Measurements from ENCODE around the gene MT1X. TPM values are rescaled to one million over a fixed set of nuclear protein-coding genes. Genes with fewer than 3 reads are reported as not detected.

The MT1X gene
- total RNA-seq, result 100 to 1,000 TPM in 4 of 6 donors, 10 to 100 TPM in 2; 77.5 to 552 (median 151) TPM

DNA sequence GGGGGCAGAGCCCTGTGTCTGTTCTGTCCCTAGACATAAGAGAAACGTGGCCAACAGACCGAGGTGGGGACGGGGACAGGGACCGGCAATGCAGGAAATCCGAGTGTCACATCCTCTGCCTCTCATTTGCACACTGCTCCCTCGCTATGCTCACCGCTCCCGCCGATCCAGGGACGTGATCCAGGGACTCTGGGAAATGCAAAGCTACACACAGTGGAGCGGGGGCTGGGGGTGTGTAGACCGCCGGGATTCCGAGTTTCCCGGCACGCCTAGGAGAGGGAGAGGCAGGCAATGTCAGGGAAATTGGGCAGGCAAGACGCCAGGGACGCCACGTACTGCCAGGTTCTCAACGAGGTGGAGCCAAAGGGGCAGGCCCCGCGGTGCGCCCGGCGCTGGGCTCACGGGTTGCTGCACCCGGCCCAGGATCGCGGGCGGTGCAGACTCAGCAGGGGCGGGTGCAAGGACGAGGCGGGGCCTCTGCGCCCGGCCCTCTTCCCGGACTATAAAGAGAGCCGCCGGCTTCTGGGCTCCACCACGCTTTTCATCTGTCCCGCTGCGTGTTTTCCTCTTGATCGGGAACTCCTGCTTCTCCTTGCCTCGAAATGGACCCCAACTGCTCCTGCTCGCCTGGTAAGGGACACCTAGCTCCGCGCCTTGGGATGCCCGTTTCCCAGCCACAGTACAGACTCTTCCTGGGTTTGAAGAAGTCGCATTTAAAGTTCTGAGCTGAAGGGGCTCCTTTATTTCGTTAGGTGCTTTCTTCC, at the start of gene MT1X:
Gene MT1X, plus strand, starts transcription at position 532 of the 764 bp plus-strand sequence. Its CDS starts 71 bp downstream, at position 603.
- H3K27ac ChIP-seq, result peak within 1 kb of the TSS; percentile 72 to 89 (median 84)
- DNase-seq (peak; percentile 95 to 98), ATAC-seq (ENCODE audit: low FRiP score in 2 of 2) (peak; percentile 98 to 99)
- peak; percentile 92 to 95 (median 93) for TF ChIP-seq POLR2A (IDR thresholded peaks at IDR 0.05)
- peak in 1 of 6 experiments; percentile 21 for TF ChIP-seq CTCF (IDR thresholded peaks at IDR 0.05)
- TF ChIP-seq POLR2AphosphoS5 (IDR thresholded peaks at IDR 0.05), result peak; percentile 97 to 98
- peak; percentile 42 to 99 (median 97) for TF ChIP-seq EP300 (IDR thresholded peaks at IDR 0.05)
- H3K4me1 ChIP-seq, result peaks cover 13 to 25% (median 21%) of the 10 kb centered on the region in 4 donors
- H3K9me3 ChIP-seq, result no peaks in the 10 kb centered on the region
- 0 to 1% methylated on average over 25 to 46 of the region's 49 CpGs for WGBS, 2 donors
- H3K4me3 ChIP-seq, result peak within 1 kb of the TSS; percentile 40 to 66 (median 52)
- no peaks in the 10 kb centered on the region for H3K36me3 ChIP-seq
- H3K27me3 ChIP-seq, result no peaks in the 10 kb centered on the region

DNA sequence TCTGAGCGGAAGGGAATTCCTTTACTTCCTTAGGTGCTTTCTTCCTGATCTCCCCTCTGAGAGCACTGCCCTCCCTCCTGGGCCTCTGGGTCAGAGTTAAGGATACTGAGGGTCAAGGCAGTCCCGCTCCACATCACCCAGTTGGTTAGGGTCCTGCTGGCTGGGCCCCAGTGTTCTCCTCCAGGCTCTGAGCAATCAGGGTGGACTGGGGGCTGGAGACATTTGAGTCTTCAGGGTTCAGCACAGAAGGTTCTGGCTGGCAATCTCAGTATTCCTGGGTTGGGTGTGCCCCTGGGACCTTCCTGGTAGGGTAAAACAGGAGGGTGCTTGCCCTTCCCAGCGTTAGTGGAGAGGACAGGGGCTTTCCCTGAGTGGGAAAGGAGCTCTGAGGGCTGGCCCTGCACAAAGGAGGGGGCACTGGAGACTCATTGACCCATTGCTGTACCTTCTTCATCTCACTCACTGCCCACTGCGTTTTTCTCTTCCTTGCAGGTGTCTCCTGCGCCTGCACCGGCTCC, 49.4 kb upstream of the MT1X start:
- DNase-seq (no peak), ATAC-seq (ENCODE audit: low FRiP score in 2 of 2) (peak in 1 of 2 donors; percentile 2)
- Histone ChIP-seq H3K4me3 (peak overlapping the region; percentile 12 to 57 (median 50)), H3K4me1 (peaks cover 10 to 36% (median 15%) of the 10 kb centered on the region in 4 donors), H3K9me3 (no peaks in the 10 kb centered on the region), H3K27ac (peak overlapping the region; percentile 82 to 92 (median 87)), H3K36me3 (no peaks in the 10 kb centered on the region), H3K27me3 (peaks cover 0 to 11% (median 4%) of the 10 kb centered on the region in 4 donors)
- TF ChIP-seq EP300 (IDR thresholded peaks at IDR 0.05) (peak in 2 of 4 donors; percentile 3 to 36), CTCF (IDR thresholded peaks at IDR 0.05) (no peak)
- WGBS, 2 donors, result 41 to 53% methylated on average over 5 to 6 of the region's 6 CpGs

GRCh38 chr16:56633535-56633934, 48.7 kb upstream of the MT1X start:
- no peak for ATAC-seq (ENCODE audit: low FRiP score in 2 of 2)
- peaks cover 0 to 15% (median 5%) of the 10 kb centered on the region in 4 donors for H3K27me3 ChIP-seq
- H3K9me3 ChIP-seq, result no peaks in the 10 kb centered on the region
- H3K4me1 ChIP-seq, result peaks cover 15 to 43% (median 19%) of the 10 kb centered on the region in 4 donors
- 55 to 71% methylated on average over 3 to 7 of the region's 7 CpGs for WGBS, 2 donors
- no peaks in the 10 kb centered on the region for H3K36me3 ChIP-seq
- peak overlapping the region; percentile 82 to 92 (median 87) for H3K27ac ChIP-seq
- no peak for TF ChIP-seq CTCF (IDR thresholded peaks at IDR 0.05)
- no peak for TF ChIP-seq EP300 (IDR thresholded peaks at IDR 0.05)
- TF ChIP-seq POLR2A (IDR thresholded peaks at IDR 0.05), result no peak
- no peak for TF ChIP-seq POLR2AphosphoS5 (IDR thresholded peaks at IDR 0.05)
- DNase-seq, result no peak
- H3K4me3 ChIP-seq, result peak overlapping the region in 3 of 4 donors; percentile 45 to 57 (median 56)

DNA sequence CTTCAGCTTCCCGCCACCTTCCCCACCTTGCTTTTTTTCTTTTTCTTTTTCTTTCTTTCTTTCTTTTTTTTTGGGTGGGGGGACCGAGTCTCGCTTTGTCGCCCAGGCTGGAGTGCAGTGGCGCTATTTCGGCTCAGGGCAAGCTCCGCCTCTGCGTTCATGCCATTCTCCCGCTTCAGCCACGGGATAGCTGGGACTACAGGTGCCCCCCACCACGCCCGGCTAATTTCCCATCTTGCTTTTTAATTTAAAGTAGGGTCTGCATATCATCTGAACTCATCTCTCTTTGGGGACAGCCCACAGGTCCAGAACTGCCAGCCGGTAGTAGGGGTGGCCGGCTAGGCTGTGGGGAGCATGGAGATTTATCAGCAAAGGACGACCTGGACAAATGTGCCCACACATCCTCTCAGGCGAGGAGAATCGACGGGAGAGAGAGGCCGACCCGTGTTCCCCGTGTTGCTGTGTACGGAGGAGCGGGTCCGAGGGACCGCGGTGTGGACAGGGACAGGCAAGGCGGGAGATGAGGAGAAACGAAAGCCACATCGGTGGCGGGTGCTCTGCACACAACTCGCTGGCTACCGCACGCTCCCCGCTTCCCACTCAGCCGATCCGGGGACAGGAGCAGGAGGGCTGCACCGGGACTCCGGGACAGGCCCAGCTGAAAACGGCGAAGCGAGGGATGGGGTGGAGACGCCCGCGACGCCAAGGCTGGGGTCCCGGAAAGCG, 47.4 kb upstream of the MT1X start:
- Histone ChIP-seq H3K9me3 (no peaks in the 10 kb centered on the region), H3K4me1 (peaks cover 16 to 50% (median 28%) of the 10 kb centered on the region in 4 donors), H3K27ac (peak overlapping the region in 1 of 4 donors; percentile 92), H3K36me3 (no peaks in the 10 kb centered on the region), H3K4me3 (peak overlapping the region; percentile 6 to 56 (median 29)), H3K27me3 (peaks cover 0 to 18% (median 5%) of the 10 kb centered on the region in 4 donors)
- no peak for DNase-seq
- ATAC-seq (ENCODE audit: low FRiP score in 2 of 2), result no peak
- 51 to 58% methylated on average over 42 to 47 of the region's 47 CpGs for WGBS, 2 donors
- no peak for TF ChIP-seq POLR2A (IDR thresholded peaks at IDR 0.05)
- TF ChIP-seq EP300 (IDR thresholded peaks at IDR 0.05), result no peak
- no peak for TF ChIP-seq POLR2AphosphoS5 (IDR thresholded peaks at IDR 0.05)
- TF ChIP-seq CTCF (IDR thresholded peaks at IDR 0.05), result no peak
